ENCODE measurements around the gene HASPIN. TPM values are rescaled to one million over a fixed set of nuclear protein-coding genes. Genes with fewer than 3 reads are reported as not detected.

Gene HASPIN
- total RNA-seq, 2 experiments from 2014 or later, result 20.7 to 21.3 TPM

DNA sequence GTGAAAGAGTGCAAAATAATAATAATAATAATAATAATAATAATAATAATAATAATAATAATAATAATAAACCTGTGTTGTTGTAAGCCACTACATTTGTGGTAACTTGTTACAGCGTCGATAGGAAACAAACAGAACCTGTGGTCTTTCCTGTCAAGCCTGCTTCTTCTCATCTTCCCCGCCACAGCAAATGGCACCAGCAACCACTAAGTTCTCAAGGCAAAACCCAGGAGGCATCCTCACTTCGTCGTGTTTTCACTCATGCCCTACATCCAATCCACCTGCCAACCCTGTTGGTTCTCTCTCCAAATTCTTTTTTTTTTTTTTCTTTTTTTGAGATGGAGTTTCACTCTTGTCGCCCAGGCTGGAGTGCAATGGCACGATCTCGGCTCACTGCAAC, 43.1 kb downstream of the HASPIN start:
- intact Hi-C loops (cut with micrococcal nuclease), result loop anchor here (10.0 kb wide), 1 partner anchor 52 kb away; no protein-coding TSS in a partner anchor
- ChIA-PET CTCF (interaction anchor here (1.3 to 4.6 kb wide), 4 partner anchors 9 to 60 kb away, joined by 3 to 22 read pairs (median 10); no protein-coding TSS in a partner anchor), POLR2A (interaction anchor here (0.7 to 0.9 kb wide), 2 partner anchors 15 to 29 kb away, joined by 3 to 5 read pairs; no protein-coding TSS in a partner anchor)
- no peak for TF ChIP-seq CTCF (IDR thresholded peaks at IDR 0.05)
- DNase-seq (peak; percentile 58), ATAC-seq (no peak)
- peaks cover 8% of the 10 kb centered on the region for H3K27me3 Mint-ChIP-seq
- H3K27ac Mint-ChIP-seq, result peak overlapping the region; percentile 47
- H3K4me3 Mint-ChIP-seq, result no peak overlapping the region
- H3K4me1 Mint-ChIP-seq (ENCODE audit: low read depth), result peaks cover 80% of the 10 kb centered on the region
- peaks cover 5% of the 10 kb centered on the region for H3K9me3 Mint-ChIP-seq
- peaks cover 10% of the 10 kb centered on the region for H3K36me3 Mint-ChIP-seq (ENCODE audit: low read depth)

GRCh38 chr17:3768341-3768740, 44.6 kb downstream of the HASPIN start:
- Mint-ChIP-seq H3K4me1 (ENCODE audit: low read depth) (peaks cover 79% of the 10 kb centered on the region), H3K27ac (peak overlapping the region; percentile 8), H3K4me3 (no peak overlapping the region), H3K36me3 (ENCODE audit: low read depth) (peaks cover 10% of the 10 kb centered on the region), H3K9me3 (peaks cover 5% of the 10 kb centered on the region), H3K27me3 (peaks cover 9% of the 10 kb centered on the region)
- CTCF ChIA-PET, result interaction anchor here (4.6 kb wide), 1 partner anchor 30 kb away, joined by 22 read pairs; no protein-coding TSS in a partner anchor
- POLR2A ChIA-PET, result no interaction called here
- no peak for TF ChIP-seq CTCF (IDR thresholded peaks at IDR 0.05)
- ATAC-seq (no peak), DNase-seq (no peak)
- intact Hi-C loops (cut with micrococcal nuclease), result loop anchor here (10.0 kb wide), 1 partner anchor 54 kb away; no protein-coding TSS in a partner anchor

DNA sequence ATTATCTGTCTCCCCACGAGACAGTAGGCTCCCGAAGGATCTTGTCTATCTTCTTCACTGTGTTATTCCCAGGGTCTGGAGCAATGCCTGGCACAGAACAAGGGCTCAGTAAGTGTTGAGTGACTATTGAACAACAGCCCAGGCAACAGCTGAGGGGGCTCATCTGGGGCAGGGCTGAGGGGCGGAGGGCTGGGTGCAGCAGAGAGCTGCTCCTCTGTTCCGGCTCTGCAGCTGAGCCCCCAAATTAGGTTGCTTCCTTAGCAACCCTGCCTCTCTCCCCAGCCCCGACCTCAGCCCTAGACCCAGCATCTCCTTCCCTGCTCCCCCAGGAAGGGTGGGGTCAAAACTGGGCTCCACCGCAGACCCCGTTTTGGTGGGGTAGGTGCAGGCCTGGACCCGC, 45.1 kb downstream of the HASPIN start:
- H3K27ac Mint-ChIP-seq, result peak overlapping the region; percentile 10
- intact Hi-C loops (cut with micrococcal nuclease), result loop anchor here (10.0 kb wide), 1 partner anchor 54 kb away; no protein-coding TSS in a partner anchor
- TF ChIP-seq CTCF (IDR thresholded peaks at IDR 0.05), result no peak
- ChIA-PET CTCF (interaction anchor here (1.2 to 4.6 kb wide), 3 partner anchors 31 to 148 kb away, joined by 3 to 22 read pairs (median 6); partner anchors contain the start of gene P2RX1), POLR2A (interaction anchor here (1.0 to 1.8 kb wide), 2 partner anchors 19 to 77 kb away, joined by 3 to 6 read pairs; no protein-coding TSS in a partner anchor)
- DNase-seq (no peak), ATAC-seq (no peak)
- H3K9me3 Mint-ChIP-seq, result peaks cover 5% of the 10 kb centered on the region
- H3K36me3 Mint-ChIP-seq (ENCODE audit: low read depth), result peaks cover 10% of the 10 kb centered on the region
- peaks cover 75% of the 10 kb centered on the region for H3K4me1 Mint-ChIP-seq (ENCODE audit: low read depth)
- H3K4me3 Mint-ChIP-seq, result no peak overlapping the region
- peaks cover 9% of the 10 kb centered on the region for H3K27me3 Mint-ChIP-seq

DNA sequence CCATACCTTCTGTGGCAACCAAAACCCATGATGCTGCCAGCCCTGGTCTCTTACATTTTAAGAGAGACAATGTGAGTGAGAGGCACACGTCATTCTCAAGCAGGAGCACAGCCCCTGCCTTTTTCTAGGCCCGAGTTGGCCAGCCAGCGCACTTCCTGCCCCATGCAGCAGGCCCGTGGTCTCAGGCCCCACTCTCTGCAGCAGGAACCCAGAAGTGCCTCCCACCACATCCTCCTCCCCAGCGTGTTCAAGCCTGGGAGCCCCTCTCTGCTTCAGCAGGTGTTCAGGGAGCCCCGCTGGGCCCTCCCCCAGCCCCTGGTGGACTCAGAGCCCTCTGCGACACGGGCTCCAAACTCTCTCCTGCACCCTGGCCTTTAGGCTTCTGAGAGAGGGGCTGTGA, 46.8 kb downstream of the HASPIN start:
- intact Hi-C loops (cut with micrococcal nuclease), result no loop called here
- ATAC-seq, result peak; percentile 79
- peaks cover 10% of the 10 kb centered on the region for H3K36me3 Mint-ChIP-seq (ENCODE audit: low read depth)
- ChIA-PET CTCF (interaction anchor here (1.8 to 4.6 kb wide), 2 partner anchors 32 to 33 kb away, joined by 13 to 22 read pairs; no protein-coding TSS in a partner anchor), POLR2A (interaction anchor here (0.6 to 1.8 kb wide), 4 partner anchors 9 to 26 kb away, joined by 3 to 10 read pairs (median 6); no protein-coding TSS in a partner anchor)
- H3K9me3 Mint-ChIP-seq, result peaks cover 5% of the 10 kb centered on the region
- peak overlapping the region; percentile 88 for H3K27ac Mint-ChIP-seq
- H3K27me3 Mint-ChIP-seq, result peaks cover 9% of the 10 kb centered on the region
- H3K4me1 Mint-ChIP-seq (ENCODE audit: low read depth), result peaks cover 60% of the 10 kb centered on the region
- no peak overlapping the region for H3K4me3 Mint-ChIP-seq
- peak; percentile 88 for DNase-seq
- TF ChIP-seq CTCF (IDR thresholded peaks at IDR 0.05), result no peak

- intact Hi-C loops (cut with micrococcal nuclease), result no loop called here
- DNase-seq (peak; percentile 60), ATAC-seq (peak; percentile 58)
- peaks cover 9% of the 10 kb centered on the region for H3K27me3 Mint-ChIP-seq
- TF ChIP-seq CTCF (IDR thresholded peaks at IDR 0.05), result no peak
- ChIA-PET POLR2A (interaction anchor here (0.9 to 1.8 kb wide), 3 partner anchors 20 to 26 kb away, joined by 3 to 10 read pairs (median 5); no protein-coding TSS in a partner anchor), CTCF (interaction anchor here (1.7 to 1.8 kb wide), 2 partner anchors 33 to 56 kb away, joined by 8 to 13 read pairs; no protein-coding TSS in a partner anchor)
- peaks cover 53% of the 10 kb centered on the region for H3K4me1 Mint-ChIP-seq (ENCODE audit: low read depth)
- no peak overlapping the region for H3K4me3 Mint-ChIP-seq
- peaks cover 10% of the 10 kb centered on the region for H3K36me3 Mint-ChIP-seq (ENCODE audit: low read depth)
- H3K27ac Mint-ChIP-seq, result peak overlapping the region; percentile 88
- peaks cover 4% of the 10 kb centered on the region for H3K9me3 Mint-ChIP-seq
These were observed 47.4 kb downstream of the HASPIN start for GRCh38 chr17:3771140-3771539.

Data from activated CD8-positive, alpha-beta T cell treated with anti-CD3 and anti-CD28 coated beads for 36 hours (primary cell).